Mammary epithelial cell (primary cell): Measurements from ENCODE around the gene LAT.

ENCODE experiments used
- CTCF ChIP-seq, 2 donors: IDR thresholded peaks in 1 of 2; conservative IDR thresholded peaks in 1 of 2; 2 replicates each; pipeline ENCODE4 v1.5.1; 2011 to 2012; ENCODE audit warnings: inconsistent platforms in 2 of 2, low read length in 2 of 2, mild to moderate bottlenecking in 2 of 2, control low read depth in 1 of 2, low read depth in 1 of 2; ENCODE audit not compliant: insufficient read depth in 1 of 2; ENCODE audit errors: extremely low read depth in 1 of 2
- EZH2 ChIP-seq: IDR thresholded peaks from 2 replicates; pipeline ENCODE4 v1.6.1; 2012; ENCODE audit warnings: low read length, inconsistent platforms, borderline replicate concordance

- TF ChIP-seq EZH2, result no peak
- TF ChIP-seq CTCF (conservative IDR thresholded peaks at IDR 0.05 in 1 of 2, IDR thresholded peaks at IDR 0.05 in 1 of 2; ENCODE audit: extremely low read depth in 1 of 2, insufficient read depth in 1 of 2, low read depth in 1 of 2, low read length in 2 of 2), result no peak
These were observed 37.3 kb downstream of the LAT start for GRCh38 chr16:29022196-29022595.
